IPS-11a (cell line): Measurements from ENCODE around the gene PCDHGA7.
A peak's percentile ranks its signal among the peaks of the same experiment; 100 is the strongest.
"Not testable (repeated sequence)": the region's sequence is repeated elsewhere in the genome, so short reads cannot be mapped to it uniquely, and the experiment has no call there.

ENCODE experiments used
- H3K4me3 ChIP-seq: one replicate; pipeline ENCODE4 v1.5.1; 2013; ENCODE audit warnings: low read depth, low read length, control low read depth

Gene PCDHGA7

DNA sequence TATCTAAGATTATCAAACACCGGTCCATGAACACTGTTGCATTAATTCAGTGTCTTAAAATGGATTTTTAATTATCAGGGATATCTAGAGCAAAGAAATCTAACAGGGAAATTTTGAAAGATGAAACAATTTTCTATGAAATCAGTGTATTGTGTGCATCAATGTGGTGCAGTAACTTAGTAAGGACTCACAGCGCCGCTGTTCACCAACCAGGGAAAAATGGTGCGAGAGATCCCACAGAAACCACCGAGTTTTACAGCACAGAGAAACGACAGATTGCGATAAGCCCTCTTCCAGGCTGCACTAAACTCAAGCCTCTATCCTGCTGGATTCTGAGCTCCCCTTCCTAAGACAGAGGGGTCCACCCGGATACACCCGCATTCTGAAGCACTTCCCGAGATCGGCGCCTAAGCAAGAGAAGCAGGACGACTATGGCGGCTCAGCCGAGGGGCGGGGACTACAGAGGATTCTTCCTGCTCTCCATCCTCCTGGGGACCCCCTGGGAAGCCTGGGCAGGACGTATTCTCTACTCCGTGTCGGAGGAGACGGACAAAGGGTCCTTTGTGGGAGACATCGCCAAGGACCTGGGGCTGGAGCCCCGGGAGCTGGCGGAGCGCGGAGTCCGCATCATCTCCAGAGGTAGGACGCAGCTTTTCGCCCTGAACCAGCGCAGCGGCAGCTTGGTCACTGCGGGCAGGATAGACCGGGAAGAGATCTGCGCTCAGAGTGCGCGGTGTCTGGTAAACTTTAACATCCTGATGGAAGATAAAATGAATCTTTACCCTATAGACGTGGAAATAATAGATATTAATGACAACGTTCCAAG is at the start of gene PCDHGA7:
TSS of gene PCDHGA7 (plus strand) at position 274 of the 826 bp plus-strand sequence. CDS start at position 432, 158 bp downstream.
- no peak within 1 kb of the TSS for H3K4me3 ChIP-seq

DNA sequence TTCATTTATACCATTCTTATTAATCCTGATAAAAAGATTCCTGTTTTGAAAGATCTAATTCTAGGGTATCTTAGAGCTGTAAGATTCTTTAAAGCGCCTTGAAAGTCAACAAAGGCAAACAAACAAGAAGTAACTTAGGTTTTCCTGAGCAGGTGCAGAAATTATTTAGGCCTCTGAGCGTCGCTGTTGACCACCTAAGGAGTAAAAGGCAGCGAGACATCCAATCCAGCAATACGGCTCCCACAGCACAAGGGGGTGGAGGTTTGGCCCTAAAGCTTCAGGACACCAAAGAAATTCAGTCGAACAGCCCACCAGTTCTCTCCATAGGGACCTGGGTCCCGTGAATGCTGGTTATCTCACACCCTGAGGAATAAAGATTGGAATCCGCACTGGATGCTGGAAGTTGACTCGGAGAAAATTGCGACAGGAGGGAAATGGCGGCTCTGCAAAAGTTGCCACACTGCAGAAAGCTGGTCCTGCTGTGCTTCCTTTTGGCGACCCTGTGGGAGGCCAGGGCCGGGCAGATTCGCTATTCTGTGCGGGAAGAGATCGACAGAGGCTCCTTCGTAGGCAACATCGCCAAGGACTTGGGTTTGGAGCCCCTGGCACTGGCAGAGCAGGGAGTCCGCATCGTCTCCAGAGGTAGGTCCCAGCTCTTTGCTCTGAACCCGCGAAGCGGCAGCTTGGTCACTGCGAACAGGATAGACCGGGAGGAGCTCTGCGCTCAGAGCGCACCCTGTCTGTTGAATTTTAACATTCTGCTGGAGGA is 43.8 kb upstream of the PCDHGA7 start, which contains the start of gene PCDHGA2:
TSS of gene PCDHGA2 (plus strand) at position 223 of the 769 bp plus-strand sequence.
- H3K4me3 ChIP-seq: no peak within 1 kb of the TSS

- not testable (repeated sequence) for H3K4me3 ChIP-seq
These were observed 41.7 kb upstream of the PCDHGA7 start for GRCh38 chr5:141340781-141341354.

GRCh38 chr5:141342773-141343172 is 39.8 kb upstream of the PCDHGA7 start:
- H3K4me3 ChIP-seq: no peak overlapping the region

DNA sequence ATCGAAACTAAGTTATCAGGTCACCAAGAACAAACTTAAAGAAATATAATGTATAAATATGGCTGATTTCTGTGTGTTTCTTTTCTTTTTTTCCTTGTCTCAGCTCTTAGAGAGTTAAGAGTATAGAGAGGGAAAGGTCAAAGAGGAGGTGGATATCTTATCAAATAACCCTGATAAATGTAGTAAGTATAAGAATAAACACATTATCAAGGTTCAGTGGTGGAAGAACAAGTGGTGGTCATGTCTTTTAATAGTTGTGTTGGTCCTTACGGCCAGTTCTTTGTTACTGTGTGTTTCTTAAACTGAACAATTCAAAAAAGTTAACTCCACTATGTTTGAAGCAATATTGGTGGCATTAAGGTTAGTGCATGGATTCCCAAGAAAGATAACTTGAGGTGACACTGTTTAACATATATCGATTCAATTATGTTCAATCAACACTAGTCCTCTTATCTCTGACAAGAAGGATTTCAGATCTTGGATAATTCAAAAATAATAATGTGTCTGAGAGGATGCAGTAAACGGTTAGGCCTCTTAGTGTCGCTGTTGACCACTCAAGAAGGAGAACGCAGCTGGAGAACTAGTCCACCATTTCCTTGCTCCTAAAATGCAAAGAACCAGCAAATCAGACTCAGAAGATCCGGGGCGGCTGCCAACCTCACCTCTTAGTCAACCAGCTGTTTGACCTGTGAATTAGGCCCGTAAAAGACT is 39.1 kb upstream of the PCDHGA7 start, which contains the start of gene PCDHGA3:
TSS of gene PCDHGA3 (plus strand) at position 588 of the 711 bp plus-strand sequence. CDS start 205 bp downstream, outside the sequence.
- peak within 1 kb of the TSS; percentile 34 for H3K4me3 ChIP-seq

- H3K4me3 ChIP-seq: peak overlapping the region; percentile 34
These were observed 38.5 kb upstream of the PCDHGA7 start for GRCh38 chr5:141343953-141344463.

- no peak overlapping the region for H3K4me3 ChIP-seq
These were observed 37.2 kb upstream of the PCDHGA7 start for GRCh38 chr5:141345327-141345726.

- not testable (repeated sequence) for H3K4me3 ChIP-seq
These were observed 36.5 kb upstream of the PCDHGA7 start for GRCh38 chr5:141346017-141346416.

GRCh38 chr5:141349917-141350619 is 32.5 kb upstream of the PCDHGA7 start, which contains the start of gene PCDHGB1:
TSS of gene PCDHGB1 (plus strand) at chr5:141350099. CDS start at chr5:141350261, 162 bp downstream.
- H3K4me3 ChIP-seq: peak within 1 kb of the TSS; percentile 10

DNA sequence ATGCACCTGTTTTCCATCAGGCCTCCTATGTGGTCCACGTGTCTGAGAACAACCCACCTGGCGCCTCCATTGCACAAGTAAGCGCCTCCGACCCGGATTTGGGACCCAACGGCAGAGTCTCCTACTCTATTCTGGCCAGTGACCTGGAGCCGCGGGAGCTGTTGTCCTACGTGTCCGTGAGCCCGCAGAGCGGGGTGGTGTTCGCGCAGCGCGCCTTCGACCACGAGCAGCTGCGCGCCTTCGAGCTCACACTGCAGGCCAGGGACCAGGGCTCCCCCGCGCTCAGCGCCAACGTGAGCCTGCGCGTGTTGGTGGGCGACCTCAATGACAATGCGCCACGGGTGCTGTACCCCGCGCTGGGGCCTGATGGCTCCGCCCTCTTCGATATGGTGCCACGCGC is 31.0 kb upstream of the PCDHGA7 start:
- H3K4me3 ChIP-seq: no peak overlapping the region

GRCh38 chr5:141354900-141355469 is 27.6 kb upstream of the PCDHGA7 start, which contains the start of gene PCDHGA4:
TSS of gene PCDHGA4 (plus strand) at chr5:141355021. CDS start at chr5:141355108, 87 bp downstream.
- no peak within 1 kb of the TSS for H3K4me3 ChIP-seq

DNA sequence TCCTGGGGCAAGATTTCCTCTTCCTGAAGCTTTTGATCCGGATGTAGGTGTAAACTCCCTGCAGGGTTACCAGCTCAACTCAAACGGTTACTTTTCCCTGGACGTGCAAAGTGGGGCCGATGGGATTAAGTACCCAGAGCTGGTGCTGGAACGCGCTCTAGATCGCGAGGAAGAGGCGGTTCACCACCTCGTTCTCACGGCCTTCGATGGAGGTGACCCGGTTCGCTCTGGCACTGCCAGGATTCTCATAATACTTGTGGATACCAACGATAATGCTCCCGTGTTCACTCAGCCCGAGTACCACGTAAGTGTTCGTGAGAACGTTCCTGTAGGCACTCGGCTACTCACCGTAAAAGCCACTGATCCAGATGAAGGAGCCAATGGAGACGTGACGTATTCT is 26.9 kb upstream of the PCDHGA7 start:
- no peak overlapping the region for H3K4me3 ChIP-seq

GRCh38 chr5:141356133-141356532 is 26.4 kb upstream of the PCDHGA7 start:
- no peak overlapping the region for H3K4me3 ChIP-seq

- no peak overlapping the region for H3K4me3 ChIP-seq
These were observed 25.6 kb upstream of the PCDHGA7 start for GRCh38 chr5:141356950-141357349.

- no peak within 1 kb of the TSS for H3K4me3 ChIP-seq
These were observed 22.6 kb upstream of the PCDHGA7 start, which contains the start of gene PCDHGB2 for GRCh38 chr5:141359790-141360426. TSS of gene PCDHGB2 (plus strand) at chr5:141359994. CDS start at chr5:141360136, 142 bp downstream.

GRCh38 chr5:141360685-141361084 is 21.9 kb upstream of the PCDHGA7 start:
- no peak overlapping the region for H3K4me3 ChIP-seq

DNA sequence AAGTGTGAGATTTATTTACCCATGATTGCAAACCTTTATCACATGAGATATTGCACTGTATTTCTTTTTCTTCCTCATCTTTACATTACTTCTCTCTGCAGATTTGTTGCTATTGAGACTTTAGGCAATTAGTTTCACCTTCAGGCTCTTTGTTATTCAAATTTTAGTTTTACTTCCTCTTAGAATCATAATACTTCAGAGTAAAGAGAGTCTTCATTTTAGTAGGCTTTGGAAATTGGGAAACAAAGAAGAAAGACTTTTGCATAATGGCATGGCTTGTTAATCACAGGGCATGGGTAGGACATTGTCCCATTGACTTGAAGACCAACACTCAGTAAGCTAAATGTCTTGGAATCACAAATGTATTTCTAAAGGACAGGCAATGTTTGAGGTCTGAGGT is 19.8 kb upstream of the PCDHGA7 start:
- H3K4me3 ChIP-seq: no peak overlapping the region

- no peak within 1 kb of the TSS for H3K4me3 ChIP-seq
These were observed 18.4 kb upstream of the PCDHGA7 start, which contains the start of gene PCDHGA5 for GRCh38 chr5:141363952-141364660. TSS of gene PCDHGA5 (plus strand) at chr5:141364162. CDS start at chr5:141364331, 169 bp downstream.
